HepG2 (cell line): ENCODE measurements around the gene CD9. TPM values are rescaled to one million over a fixed set of nuclear protein-coding genes. Genes with fewer than 3 reads are reported as not detected.
A peak's percentile ranks its signal among the peaks of the same experiment; 100 is the strongest.

Source experiments
- ATAC-seq: fragments of 200-7000 bp; cut with Tn5 transposase; 3 replicates; pipeline ENCODE4 v1.9.1; 2020; ENCODE audit warnings: mild to moderate bottlenecking, moderate library complexity
- BruUV-seq: library from RNA; stranded (reverse); fragments of 400-500 nt; replicated peaks from 2 replicates; lab custom pipeline; 2021; lab: Mats Ljungman, UMichigan
- CTCF ChIA-PET: fragments of 300-600 bp; formaldehyde crosslinking; extraction: SDS; loops from one replicate; lab custom pipeline; 2021; ENCODE audit warnings: low total read pairs, inconsistent platforms, low intra/inter-chr PET ratio; lab: Yijun Ruan, JAX
- POLR2A ChIA-PET: fragments of 350-600 bp; sonication (Branson Sonifier 250); formaldehyde crosslinking; loops from one replicate; lab custom pipeline; 2020; ENCODE audit warnings: antibody characterized with exemption, inconsistent platforms; lab: Yijun Ruan, JAX
- DNase-seq: peaks from one replicate; pipeline ENCODE4 v3.0.0-alpha.2; 2015; ENCODE audit warnings: low spot score
- FAIRE-seq: peaks from 3 replicates; lab custom pipeline; 2011; peaks lifted over from hg19 to GRCh38; lab: Jason Lieb, UNC
- H2AFZ ChIP-seq: one replicate; pipeline ENCODE4 v1.6.1; 2011; ENCODE audit warnings: low read length, inconsistent platforms
- H3K27ac ChIP-seq: fragments of 300-600 bp; 3 replicates; pipeline ENCODE4 v1.8.0; 2011; ENCODE audit warnings: mixed run types, mild to moderate bottlenecking, mixed read lengths, low read length, inconsistent platforms; ENCODE audit not compliant: insufficient read depth; ENCODE audit errors: extremely low read length
- H3K27me3 ChIP-seq, 2 experiments: fragments of 200-600 bp in 1 of 2; 2 replicates in 1 of 2; 3 replicates in 1 of 2; pipeline versions ENCODE4 v1.6.0 to v1.8.0; 2011; ENCODE audit warnings: low read length in 2 of 2, mild to moderate bottlenecking in 2 of 2, moderate library complexity in 2 of 2, inconsistent platforms in 1 of 2; ENCODE audit not compliant: insufficient read depth in 2 of 2, control insufficient read depth in 1 of 2
- H3K36me3 ChIP-seq, 2 experiments: fragments of 200-600 bp in 1 of 2; replicated peaks in 1 of 2; 2 replicates in 1 of 2; 3 replicates in 1 of 2; pipeline versions ENCODE4 v1.5.1 to v1.8.0; 2011; ENCODE audit warnings: low read length in 2 of 2, inconsistent platforms in 1 of 2; ENCODE audit not compliant: insufficient read depth in 2 of 2, control insufficient read depth in 1 of 2
- H3K4me1 ChIP-seq: 2 replicates; pipeline ENCODE4 v1.5.1; 2012; ENCODE audit warnings: low read length, inconsistent platforms; ENCODE audit not compliant: insufficient read depth
- H3K4me2 ChIP-seq: 2 replicates; pipeline ENCODE4 v1.6.0; 2011; ENCODE audit warnings: low read depth, low read length, inconsistent platforms
- H3K4me3 ChIP-seq, 3 experiments: fragments of 200-600 bp in 1 of 3; sonication (generic), shearing (Covaris generic) in 1 of 3; replicated peaks in 1 of 3; 2 replicates each; pipeline ENCODE4 v1.5.1; 2011 to 2016; ENCODE audit warnings: low read length in 3 of 3, inconsistent platforms in 2 of 3, low read depth in 2 of 3, mild to moderate bottlenecking in 2 of 3, control low read depth in 1 of 3, mixed read lengths in 1 of 3; ENCODE audit not compliant: insufficient read depth in 1 of 3
- H3K79me2 ChIP-seq: one replicate; pipeline ENCODE4 v1.6.1; 2011; ENCODE audit warnings: low read length, inconsistent platforms; ENCODE audit not compliant: insufficient read depth
- H3K9ac ChIP-seq: 2 replicates; pipeline ENCODE4 v1.6.0; 2011; ENCODE audit warnings: mild to moderate bottlenecking, low read depth, low read length, inconsistent platforms; ENCODE audit not compliant: insufficient read depth
- H3K9me3 ChIP-seq: 2 replicates; pipeline ENCODE4 v1.5.1; 2012; ENCODE audit warnings: mild to moderate bottlenecking, low read length
- H4K20me1 ChIP-seq: 2 replicates; pipeline ENCODE4 v1.6.0; 2011; ENCODE audit warnings: inconsistent platforms, mild to moderate bottlenecking, low read length, moderate library complexity; ENCODE audit not compliant: insufficient read depth
- TAF15 ChIP-seq: fragments of 200-400 bp; formaldehyde crosslinking; IDR thresholded peaks from one replicate; pipeline ENCODE4 v1.6.1; 2018; ENCODE audit warnings: mild to moderate bottlenecking, low read depth, low read length; ENCODE audit not compliant: poor library complexity, severe bottlenecking
- ZBTB38 ChIP-seq: sonication (generic); formaldehyde crosslinking; IDR thresholded peaks from 2 replicates; pipeline ENCODE4 v1.5.1; 2020; ENCODE audit warnings: mild to moderate bottlenecking, missing genetic modification reagents
- WGBS: methylation state at CpG from one replicate; pipeline ENCODE4 v1.1.6; 2017; ENCODE audit warnings: low lambda C conversion rate; 5-methylcytosine and 5-hydroxymethylcytosine counted together
- in situ Hi-C: cut with HindIII; loops from 2 replicates; pipeline ENCODE4 v1.10.0; 2017; ENCODE audit warnings: low pct_unique_long_range_greater_than_20kb; ENCODE audit not compliant: extremely low pct_ligation_motif_present
- intact Hi-C: fragments of 100-400 bp; cut with micrococcal nuclease; formaldehyde crosslinking; loops from one replicate; pipeline ENCODE4 v1.10.0; 2022; ENCODE audit not compliant: unreplicated experiment
- polyA plus RNA-seq, 8 experiments: library from polyadenylated mRNA; depleted of rRNA in 3 of 8; stranded (reverse) in 7 of 8; unstranded in 1 of 8; fragments of >200 nt; fragmentation: Illumina TruSeq in 4 of 8; extraction: Trizol in 4 of 8; gene quantifications; 2 replicates each; pipeline versions ENCODE4 v1.2.1 to v1.2.3, GENCODE V29; 2011 to 2016; ENCODE audit warnings: low read depth in 4 of 8, missing spikeins in 1 of 8, mixed read lengths in 1 of 8; ENCODE audit not compliant: insufficient read depth in 1 of 8
- total RNA-seq, 5 experiments: library from RNA; depleted of rRNA; stranded (reverse); fragments of >200 nt; fragmentation: Illumina TruSeq; extraction: Trizol; gene quantifications; 2 replicates each; pipeline ENCODE4 v1.2.3, GENCODE V29; 2016; ENCODE audit warnings: low read depth in 1 of 5
- TF ChIP-seq, protein P1 (sequence below): sonication (generic); formaldehyde crosslinking; IDR thresholded peaks from 2 replicates; pipeline ENCODE4 v1.5.1; 2020; ENCODE audit warnings: mild to moderate bottlenecking, missing genetic modification reagents, moderate library complexity

CD9 gene
- total and polyA plus RNA-seq, 2 of the 13 experiments (the other 11 are each of a cell fraction or from before 2014, with no cell fraction given) = 5.8 to 38.3 TPM

DNA sequence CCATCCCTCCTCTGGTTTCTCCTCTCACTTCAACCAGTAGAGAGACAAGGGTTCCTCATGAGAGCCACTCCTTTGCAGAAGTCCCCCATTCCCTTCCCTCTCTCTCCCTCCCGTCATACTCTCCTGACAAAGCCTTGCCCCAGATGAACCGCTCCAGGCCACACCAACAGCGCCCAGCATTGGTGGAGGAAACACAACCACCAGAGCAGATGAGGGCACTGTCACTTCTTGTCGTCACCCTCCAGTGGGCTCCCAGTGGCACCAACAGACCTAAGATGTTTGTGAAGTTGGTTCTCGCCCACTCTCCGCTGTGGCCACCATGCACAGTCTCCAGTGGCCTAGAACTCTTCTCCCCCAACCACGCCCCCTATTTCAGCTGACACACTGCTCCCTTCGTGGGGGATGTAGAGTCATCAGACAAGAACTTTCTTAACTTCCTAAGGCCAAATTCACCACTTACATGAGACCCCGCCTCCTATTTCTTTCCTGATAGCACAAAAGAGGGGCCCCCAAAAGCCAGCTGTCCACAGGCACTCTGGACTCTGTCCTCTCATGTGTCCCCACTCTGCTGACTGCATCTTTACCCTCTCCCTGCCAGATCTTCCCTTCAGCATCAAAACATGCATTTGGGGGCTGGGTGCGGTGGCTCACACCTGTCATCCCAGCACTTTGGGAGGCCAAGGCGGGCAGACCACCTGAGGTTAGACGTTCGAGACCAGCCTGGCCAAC lies 81.0 kb downstream of the CD9 start:
- WGBS = 88% methylated on average over 13 of the region's 13 CpGs
- ATAC-seq = no peak
- Histone ChIP-seq H3K9me3 (no peaks in the 10 kb centered on the region), H3K4me2 (0 out of 2 replicates have a peak overlapping the region, but pooled peaks have one; percentile 9), H3K36me3 (no peaks in the 10 kb centered on the region), H4K20me1 (no peaks in the 10 kb centered on the region), H3K27ac (no peak overlapping the region), H3K79me2 (no peaks in the 10 kb centered on the region), H3K4me1 (peaks cover 84% of the 10 kb centered on the region), H3K4me3 (no peak overlapping the region), H2AFZ (no peak overlapping the region), H3K27me3 (peaks cover 0 to 3% of the 10 kb centered on the region in 2 experiments; a peak in 2 of 5 replicates), H3K9ac (no peak overlapping the region)
- no peak for DNase-seq
- in situ Hi-C loops = loop anchor here (10.0 kb wide), 1 partner anchor 296 kb away; no protein-coding TSS in a partner anchor
- TF ChIP-seq ZBTB38 (CRISPR knock-in tag) (peak; percentile 45; the same call in 1 of the 2 replicates), TAF15 (no peak)
- TF ChIP-seq, protein P1, sequence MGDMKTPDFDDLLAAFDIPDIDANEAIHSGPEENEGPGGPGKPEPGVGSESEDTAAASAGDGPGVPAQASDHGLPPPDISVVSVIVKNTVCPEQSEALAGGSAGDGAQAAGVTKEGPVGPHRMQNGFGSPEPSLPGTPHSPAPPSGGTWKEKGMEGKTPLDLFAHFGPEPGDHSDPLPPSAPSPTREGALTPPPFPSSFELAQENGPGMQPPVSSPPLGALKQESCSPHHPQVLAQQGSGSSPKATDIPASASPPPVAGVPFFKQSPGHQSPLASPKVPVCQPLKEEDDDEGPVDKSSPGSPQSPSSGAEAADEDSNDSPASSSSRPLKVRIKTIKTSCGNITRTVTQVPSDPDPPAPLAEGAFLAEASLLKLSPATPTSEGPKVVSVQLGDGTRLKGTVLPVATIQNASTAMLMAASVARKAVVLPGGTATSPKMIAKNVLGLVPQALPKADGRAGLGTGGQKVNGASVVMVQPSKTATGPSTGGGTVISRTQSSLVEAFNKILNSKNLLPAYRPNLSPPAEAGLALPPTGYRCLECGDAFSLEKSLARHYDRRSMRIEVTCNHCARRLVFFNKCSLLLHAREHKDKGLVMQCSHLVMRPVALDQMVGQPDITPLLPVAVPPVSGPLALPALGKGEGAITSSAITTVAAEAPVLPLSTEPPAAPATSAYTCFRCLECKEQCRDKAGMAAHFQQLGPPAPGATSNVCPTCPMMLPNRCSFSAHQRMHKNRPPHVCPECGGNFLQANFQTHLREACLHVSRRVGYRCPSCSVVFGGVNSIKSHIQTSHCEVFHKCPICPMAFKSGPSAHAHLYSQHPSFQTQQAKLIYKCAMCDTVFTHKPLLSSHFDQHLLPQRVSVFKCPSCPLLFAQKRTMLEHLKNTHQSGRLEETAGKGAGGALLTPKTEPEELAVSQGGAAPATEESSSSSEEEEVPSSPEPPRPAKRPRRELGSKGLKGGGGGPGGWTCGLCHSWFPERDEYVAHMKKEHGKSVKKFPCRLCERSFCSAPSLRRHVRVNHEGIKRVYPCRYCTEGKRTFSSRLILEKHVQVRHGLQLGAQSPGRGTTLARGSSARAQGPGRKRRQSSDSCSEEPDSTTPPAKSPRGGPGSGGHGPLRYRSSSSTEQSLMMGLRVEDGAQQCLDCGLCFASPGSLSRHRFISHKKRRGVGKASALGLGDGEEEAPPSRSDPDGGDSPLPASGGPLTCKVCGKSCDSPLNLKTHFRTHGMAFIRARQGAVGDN = peak; percentile 38; the same call in 1 of the 2 replicates
- BruUV-seq = no TSS peak
- POLR2A ChIA-PET = no interaction called here
- CTCF ChIA-PET = no interaction called here
- no peak for FAIRE-seq
- intact Hi-C loops = loop anchor here (10.0 kb wide), 1 partner anchor 296 kb away; no protein-coding TSS in a partner anchor
